HG02840 (cell line): ENCODE data around the gene BIRC5.

Experiments
- ATAC-seq: cut with Tn5 transposase; IDR thresholded peaks from one replicate; pipeline ENCODE4 v1.9.1; 2021; ENCODE audit warnings: mild to moderate bottlenecking, moderate library complexity, moderate number of reproducible peaks; ENCODE audit not compliant: unreplicated experiment, low FRiP score

BIRC5 gene

GRCh38 chr17:78269955-78270381 is 55.9 kb downstream of the BIRC5 start:
- ATAC-seq, result no peak

GRCh38 chr17:78271419-78272170 is 57.5 kb downstream of the BIRC5 start:
- ATAC-seq, result no peak

DNA sequence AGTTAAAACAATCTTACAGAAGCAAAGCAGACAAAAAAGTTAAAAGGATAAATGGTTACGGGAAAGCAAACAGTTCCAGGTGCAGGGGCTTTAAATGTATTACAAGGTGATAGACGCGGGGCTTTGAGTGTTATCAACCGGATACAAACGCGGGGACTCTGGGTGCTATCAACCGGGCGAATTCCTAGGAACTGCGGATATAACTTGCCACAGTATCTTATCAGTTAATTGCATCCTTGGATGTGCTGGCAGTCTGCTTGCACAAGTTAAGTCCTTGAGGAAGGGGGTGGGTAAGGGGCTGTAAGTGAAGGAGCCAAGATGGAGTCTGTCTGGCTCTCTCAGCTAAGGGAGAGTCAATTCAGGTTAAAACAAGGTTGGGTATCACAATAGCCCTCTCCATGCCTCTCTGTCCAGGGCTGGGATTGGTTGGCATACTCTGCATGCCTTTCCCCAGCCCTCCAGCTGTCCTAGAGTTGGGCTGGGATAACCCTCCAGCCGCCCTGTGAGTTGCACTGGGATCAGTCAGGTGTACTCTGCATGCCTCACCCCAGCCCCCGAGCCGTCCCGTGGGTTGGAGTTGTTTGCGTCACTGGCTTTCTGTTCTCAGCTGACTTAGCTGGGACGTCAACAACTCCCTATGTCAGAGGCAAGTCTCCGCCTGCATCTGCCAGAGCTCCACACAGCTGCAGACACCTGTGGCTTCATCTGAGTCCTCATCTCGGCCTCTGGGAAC is 58.3 kb downstream of the BIRC5 start:
- ATAC-seq, result no peak

DNA sequence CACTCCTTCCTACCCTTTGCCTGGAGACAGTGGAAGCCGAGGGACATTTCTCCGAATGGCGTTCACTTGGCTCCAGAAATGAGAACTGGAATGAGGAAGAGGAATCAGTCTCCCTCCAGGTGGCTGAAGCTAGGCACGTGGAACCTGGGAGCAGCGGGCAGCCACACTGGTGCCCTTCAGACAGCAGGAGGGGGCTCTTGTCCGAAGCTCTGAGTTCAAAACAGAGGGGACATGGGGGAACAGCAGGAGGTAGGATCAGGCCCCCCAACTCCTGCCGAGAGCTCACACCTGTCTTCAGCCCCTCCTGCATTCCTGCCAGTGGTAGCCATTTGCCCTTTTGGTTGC is 58.8 kb downstream of the BIRC5 start:
- no peak for ATAC-seq

DNA sequence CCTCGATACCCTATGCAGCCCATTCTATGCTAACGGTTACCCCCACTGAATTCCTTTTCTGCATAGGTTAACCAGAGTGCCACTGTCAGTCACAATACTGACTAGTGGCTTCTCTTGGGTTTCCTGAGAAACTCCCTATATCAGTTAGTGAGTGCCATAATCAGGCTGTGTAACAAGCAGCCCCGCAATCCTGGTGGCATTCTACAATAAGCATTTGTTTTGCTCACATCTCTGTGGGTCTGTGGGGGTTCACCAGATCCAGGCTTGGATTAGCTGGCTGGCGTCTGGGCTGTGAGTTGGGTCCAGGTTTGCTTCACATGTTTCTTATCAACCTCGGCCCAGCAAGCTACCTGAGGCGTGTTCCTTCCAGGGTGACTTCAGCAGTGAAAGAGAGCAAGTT is 59.8 kb downstream of the BIRC5 start:
- no peak for ATAC-seq
